Stimulated activated CD4-positive, alpha-beta T cell treated with anti-CD3 and anti-CD28 coated beads, TNF-alpha, amount 100 ng/mL, for 1 hour (primary cell): ENCODE results near the gene SDC3.

ENCODE experiments used
- DNase-seq, 3 donors: peaks; one replicate each; pipeline ENCODE4 v3.0.0-alpha.2; 2020; ENCODE audit warnings: low read depth in 3 of 3, low spot score in 1 of 3

The SDC3 gene

GRCh38 chr1:30823969-30824735 lies 84.4 kb downstream of the SDC3 start:
- peak in 2 of 3 donors; percentile 2 to 24 for DNase-seq

- DNase-seq: no peak
Observed at GRCh38 chr1:30823627-30823968, 85.0 kb downstream of the SDC3 start.

GRCh38 chr1:30822966-30823581 lies 85.5 kb downstream of the SDC3 start:
- DNase-seq: no peak

- no peak for DNase-seq
Observed at GRCh38 chr1:30822006-30822405, 86.6 kb downstream of the SDC3 start.

GRCh38 chr1:30820299-30820698 lies 88.3 kb downstream of the SDC3 start:
- no peak for DNase-seq
